AG04449 (cell line): ENCODE measurements around the gene DENND1C.

Experiments
- CTCF ChIA-PET: fragments of 350-600 bp; formaldehyde crosslinking; extraction: SDS; loops from one replicate; lab custom pipeline; 2021; ENCODE audit warnings: antibody characterized with exemption; lab: Yijun Ruan, JAX
- POLR2A ChIA-PET: fragments of 400-600, 350-600 bp; formaldehyde crosslinking; extraction: SDS; loops from one replicate; lab custom pipeline; 2020; ENCODE audit warnings: antibody characterized with exemption, inconsistent platforms; lab: Yijun Ruan, JAX
- DNase-seq: peaks from one replicate; pipeline ENCODE4 v3.0.0-alpha.2; 2010; ENCODE audit warnings: low read depth, low spot score
- H3K4me3 ChIP-seq: 2 replicates; pipeline ENCODE4 v1.5.1; 2011; ENCODE audit warnings: low read depth, mild to moderate bottlenecking, control low read depth, low read length
- TF ChIP-seq, protein P1 (sequence below): IDR thresholded peaks from one replicate; pipeline ENCODE4 v1.5.1; 2011; ENCODE audit warnings: mild to moderate bottlenecking, moderate library complexity, low read length, control low read depth, inconsistent platforms; ENCODE audit not compliant: insufficient read depth; ENCODE audit errors: missing control alignments

Gene DENND1C

GRCh38 chr19:6482343-6482686 is 728 bp upstream of the DENND1C start:
- DNase-seq = no peak
- POLR2A ChIA-PET = no interaction called here
- TF ChIP-seq, protein P1, sequence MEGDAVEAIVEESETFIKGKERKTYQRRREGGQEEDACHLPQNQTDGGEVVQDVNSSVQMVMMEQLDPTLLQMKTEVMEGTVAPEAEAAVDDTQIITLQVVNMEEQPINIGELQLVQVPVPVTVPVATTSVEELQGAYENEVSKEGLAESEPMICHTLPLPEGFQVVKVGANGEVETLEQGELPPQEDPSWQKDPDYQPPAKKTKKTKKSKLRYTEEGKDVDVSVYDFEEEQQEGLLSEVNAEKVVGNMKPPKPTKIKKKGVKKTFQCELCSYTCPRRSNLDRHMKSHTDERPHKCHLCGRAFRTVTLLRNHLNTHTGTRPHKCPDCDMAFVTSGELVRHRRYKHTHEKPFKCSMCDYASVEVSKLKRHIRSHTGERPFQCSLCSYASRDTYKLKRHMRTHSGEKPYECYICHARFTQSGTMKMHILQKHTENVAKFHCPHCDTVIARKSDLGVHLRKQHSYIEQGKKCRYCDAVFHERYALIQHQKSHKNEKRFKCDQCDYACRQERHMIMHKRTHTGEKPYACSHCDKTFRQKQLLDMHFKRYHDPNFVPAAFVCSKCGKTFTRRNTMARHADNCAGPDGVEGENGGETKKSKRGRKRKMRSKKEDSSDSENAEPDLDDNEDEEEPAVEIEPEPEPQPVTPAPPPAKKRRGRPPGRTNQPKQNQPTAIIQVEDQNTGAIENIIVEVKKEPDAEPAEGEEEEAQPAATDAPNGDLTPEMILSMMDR = no peak
- no peak overlapping the region for H3K4me3 ChIP-seq
- CTCF ChIA-PET = interaction anchor here (0.7 to 2.6 kb wide), 5 partner anchors 10 to 382 kb away, joined by 3 to 8 read pairs (median 6); no protein-coding TSS in a partner anchor

- POLR2A ChIA-PET = no interaction called here
- H3K4me3 ChIP-seq = no peak overlapping the region
- CTCF ChIA-PET = interaction anchor here (1.2 to 2.6 kb wide), 3 partner anchors 10 to 383 kb away, joined by 6 to 8 read pairs (median 7); no protein-coding TSS in a partner anchor
- DNase-seq = no peak
- TF ChIP-seq, protein P1 = no peak
These were observed 655 bp downstream of the DENND1C start for GRCh38 chr19:6480848-6481415.

- CTCF ChIA-PET = no interaction called here
These were observed 1.7 kb downstream of the DENND1C start for GRCh38 chr19:6479836-6480398.

GRCh38 chr19:6478815-6479214 is 2.8 kb downstream of the DENND1C start:
- ChIA-PET POLR2A (interaction anchor here (0.6 kb wide), 1 partner anchor 101 kb away, joined by 3 read pairs; no protein-coding TSS in a partner anchor), CTCF (no interaction called here)
- TF ChIP-seq, protein P1 = no peak
- no peak for DNase-seq
- H3K4me3 ChIP-seq = no peak overlapping the region

More at GRCh38 chr19:6479836-6480398, 1.7 kb downstream of the DENND1C start:
- POLR2A ChIA-PET = no interaction called here
- no peak for DNase-seq
- TF ChIP-seq, protein P1 = no peak
- no peak overlapping the region for H3K4me3 ChIP-seq

DNA sequence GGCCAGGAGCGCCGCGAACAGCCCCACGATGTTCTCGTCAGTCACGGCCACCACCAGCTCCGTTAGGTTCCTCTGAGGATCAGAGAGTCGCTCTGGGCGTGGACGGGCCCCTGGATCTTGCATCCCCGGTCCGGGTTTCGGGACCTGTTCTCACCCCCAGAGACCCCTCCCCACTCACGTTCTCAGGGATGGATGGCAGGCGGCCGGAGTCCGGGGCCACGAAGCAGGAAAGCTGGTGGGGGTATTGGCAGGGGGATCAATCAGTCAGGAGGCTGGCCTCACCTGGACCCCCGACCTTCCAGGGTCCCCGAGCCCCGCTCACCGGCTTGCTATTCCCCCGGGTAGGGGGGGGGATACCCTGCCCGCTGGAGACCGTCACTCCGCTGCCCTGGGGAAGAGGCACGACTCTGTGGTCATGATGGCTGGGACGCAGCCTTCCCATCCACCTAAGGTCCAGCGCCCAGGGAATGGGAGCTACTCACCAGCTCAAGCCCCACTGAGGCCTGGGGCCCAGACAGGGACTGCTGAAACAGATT is 4.6 kb downstream of the DENND1C start:
- CTCF ChIA-PET = interaction anchor here (0.8 to 1.0 kb wide), 2 partner anchors 12 to 260 kb away, joined by 3 read pairs; no protein-coding TSS in a partner anchor
- DNase-seq = no peak
- POLR2A ChIA-PET = no interaction called here
- TF ChIP-seq, protein P1 = no peak
- H3K4me3 ChIP-seq = no peak overlapping the region
